NCI-H345 (cell line): ENCODE data around the gene ECSCR.
A peak's percentile ranks its signal among the peaks of the same experiment; 100 is the strongest.
"Not testable (repeated sequence)": the region's sequence is repeated elsewhere in the genome, so short reads cannot be mapped to it uniquely, and the experiment has no call there.

Source experiments
- DNase-seq: peaks from one replicate; lab custom pipeline; 2025; lab: John Stamatoyannopoulos, UW

ECSCR gene

DNA sequence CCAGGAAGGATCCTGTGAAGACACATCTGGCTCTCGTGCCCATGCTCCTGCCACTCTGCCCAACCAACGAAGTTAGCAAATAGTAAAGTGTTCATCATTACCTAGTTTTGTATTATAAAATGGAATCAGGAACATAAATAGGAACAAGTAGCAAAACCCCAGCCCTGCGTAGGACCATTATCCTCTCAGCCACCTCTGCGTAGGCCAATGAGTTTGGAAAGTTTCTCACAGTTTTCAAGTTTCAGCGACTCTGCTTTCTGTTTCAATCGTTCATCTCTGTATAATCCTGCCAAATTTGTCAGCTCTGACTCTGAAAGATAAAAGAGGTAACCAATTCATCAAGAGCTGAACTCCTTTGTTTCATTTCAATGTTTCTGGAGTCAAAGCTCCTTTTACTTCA lies 48.6 kb downstream of the ECSCR start:
- no peak for DNase-seq

DNA sequence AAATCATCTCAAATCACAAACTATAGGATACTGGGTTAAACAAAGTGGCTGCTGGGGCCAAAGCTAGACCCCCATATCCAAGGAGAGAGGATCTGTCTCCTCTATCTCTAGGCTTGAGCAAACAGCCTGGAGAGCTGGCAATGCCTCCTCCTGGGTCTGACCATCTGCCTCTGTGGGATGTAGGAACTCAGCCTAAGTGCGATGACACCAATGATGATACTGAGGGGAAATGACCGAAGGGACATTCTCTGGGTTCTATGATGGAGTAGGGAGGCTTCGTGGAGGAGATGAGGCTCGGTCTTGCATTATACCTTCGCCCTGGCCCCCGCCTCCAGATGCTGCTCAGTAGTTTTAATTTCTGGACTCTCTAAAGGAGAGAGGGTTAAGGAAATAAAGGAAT lies 49.4 kb downstream of the ECSCR start:
- no peak for DNase-seq

DNA sequence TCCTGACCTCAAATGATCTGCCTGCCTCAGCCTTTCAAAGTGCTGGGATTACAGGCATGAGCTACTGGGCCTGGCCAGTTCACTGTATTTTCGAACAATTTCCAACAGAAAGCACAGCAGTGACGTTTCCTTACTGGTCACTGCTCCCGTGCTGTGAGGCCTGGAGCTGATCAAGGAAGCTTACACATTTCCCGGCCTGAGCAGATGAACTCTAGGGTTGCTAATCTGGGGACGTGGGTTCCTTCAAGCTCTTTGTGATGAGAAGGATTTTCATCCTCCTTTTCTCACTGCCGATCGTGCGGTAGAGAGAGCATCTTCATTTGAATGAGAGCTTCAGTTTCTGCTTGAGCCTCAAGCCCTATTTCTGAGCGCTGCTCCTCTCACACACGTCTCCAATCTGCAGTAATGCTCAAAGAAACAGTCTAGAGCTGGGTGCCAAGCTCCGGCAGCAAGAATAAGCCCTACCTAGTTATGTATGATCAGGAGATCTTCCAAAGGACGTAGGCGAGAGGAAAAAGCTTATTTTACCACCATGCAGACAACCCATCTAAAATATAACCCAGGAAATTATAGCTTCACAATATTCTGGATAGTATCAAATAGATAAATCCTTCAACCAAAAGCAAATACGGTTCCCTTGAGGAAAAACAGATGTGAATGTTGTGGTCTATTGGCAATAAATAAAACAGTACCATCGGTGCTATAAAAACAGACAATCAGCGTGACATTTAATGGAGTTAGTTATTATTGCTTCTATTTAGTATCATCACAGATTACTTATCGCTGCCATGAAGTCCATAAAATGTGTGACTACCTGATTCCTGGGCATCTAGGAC lies 51.3 kb downstream of the ECSCR start:
- no peak for DNase-seq

DNA sequence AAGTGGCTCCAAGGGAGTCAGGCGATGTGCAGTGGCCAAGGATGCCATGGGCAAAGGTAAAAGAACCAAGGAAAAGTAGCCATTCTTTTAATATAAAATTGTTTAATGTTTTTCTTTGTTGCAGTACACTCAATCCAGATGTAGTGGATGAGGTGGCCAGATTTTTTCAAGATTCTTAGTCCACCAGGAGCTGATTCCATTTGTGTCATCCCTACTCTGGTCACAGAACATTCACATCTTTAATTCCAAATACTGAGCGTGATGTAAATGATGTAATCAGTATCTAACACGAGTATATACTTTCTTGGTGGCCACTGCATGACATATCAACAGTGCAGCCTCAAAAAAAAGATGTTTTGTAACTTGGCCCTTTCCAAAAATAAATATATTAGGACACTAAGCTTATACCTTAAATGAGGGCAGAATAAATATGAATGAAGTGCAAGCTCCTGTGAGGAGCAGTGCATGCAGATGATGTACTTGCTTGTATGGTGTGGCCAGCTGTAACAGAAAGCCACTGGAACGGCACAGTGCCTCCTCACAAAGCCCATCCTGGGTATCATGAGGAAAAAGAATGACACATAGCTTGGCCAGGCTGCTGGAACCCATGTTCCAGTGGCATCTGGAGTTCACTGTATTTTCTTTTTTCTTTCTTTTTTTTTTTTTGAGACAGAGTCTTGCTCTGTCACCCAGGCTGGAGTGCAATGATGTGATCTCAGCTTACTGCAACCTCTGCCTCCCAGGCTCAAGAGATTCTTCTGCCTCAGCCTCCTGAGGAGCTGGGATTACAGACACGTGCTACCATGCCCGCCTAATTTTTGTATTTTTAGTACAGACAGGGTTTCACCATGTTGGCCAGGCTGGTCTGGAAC lies 52.2 kb downstream of the ECSCR start:
- no peak for DNase-seq

DNA sequence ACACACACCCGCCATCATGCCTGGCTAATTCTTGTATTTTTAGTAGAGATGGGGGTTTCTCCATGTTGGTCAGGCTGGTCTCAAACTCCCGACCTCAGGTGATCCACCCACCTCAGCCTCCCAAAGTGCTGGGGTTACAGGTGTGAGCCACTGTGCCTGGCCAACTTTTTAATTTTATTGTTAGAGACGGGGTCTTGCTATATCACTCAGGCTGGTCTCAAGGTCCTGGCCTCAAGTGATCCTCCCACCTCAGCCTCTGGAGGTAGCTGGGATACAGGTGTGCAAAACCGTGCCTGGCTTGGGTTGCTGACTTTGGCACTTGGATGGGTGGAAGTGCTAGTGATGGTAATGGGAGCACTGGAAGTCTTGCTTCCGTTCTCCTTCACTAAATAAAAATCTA lies 53.4 kb downstream of the ECSCR start:
- not testable (repeated sequence) for DNase-seq

DNA sequence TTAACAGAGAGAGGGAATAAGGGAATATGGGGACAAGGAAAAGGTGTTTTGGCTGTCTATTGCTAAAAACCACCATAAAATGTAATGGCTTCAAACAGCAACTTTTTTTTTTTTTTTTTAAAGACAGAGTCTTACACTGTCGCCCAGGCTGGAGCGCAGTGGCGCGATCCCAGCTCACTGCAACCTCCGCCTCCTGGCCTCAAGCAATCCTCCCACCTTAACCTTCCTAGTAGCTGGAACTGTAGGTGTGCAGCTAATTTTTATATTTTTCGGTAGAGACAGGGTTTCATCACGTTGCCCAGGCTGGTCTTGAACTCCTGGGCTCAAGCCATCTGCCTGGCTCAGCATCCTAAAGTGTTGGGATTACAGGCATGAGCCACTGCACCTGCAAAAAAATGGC lies 54.4 kb downstream of the ECSCR start:
- no peak for DNase-seq

DNA sequence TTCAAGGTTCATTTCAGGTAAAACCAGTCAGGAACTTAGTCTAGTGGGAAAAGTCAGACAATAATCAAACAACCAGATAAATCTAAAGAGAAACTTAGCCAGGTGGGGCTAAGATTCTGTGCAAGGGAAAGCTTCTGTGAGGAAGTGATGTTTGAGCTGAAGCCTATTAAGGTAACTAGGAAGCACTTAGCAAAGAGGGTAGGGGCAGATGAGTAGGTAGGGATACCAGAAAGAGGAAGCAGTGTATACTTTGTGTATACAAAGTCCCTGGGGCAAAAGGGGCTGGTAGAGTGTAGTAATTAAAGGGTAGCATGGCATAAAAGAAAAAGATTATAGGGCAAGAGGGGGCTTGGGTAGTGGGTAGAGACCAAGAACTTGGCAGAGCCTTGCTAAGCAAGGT lies 55.0 kb downstream of the ECSCR start:
- DNase-seq = no peak

DNA sequence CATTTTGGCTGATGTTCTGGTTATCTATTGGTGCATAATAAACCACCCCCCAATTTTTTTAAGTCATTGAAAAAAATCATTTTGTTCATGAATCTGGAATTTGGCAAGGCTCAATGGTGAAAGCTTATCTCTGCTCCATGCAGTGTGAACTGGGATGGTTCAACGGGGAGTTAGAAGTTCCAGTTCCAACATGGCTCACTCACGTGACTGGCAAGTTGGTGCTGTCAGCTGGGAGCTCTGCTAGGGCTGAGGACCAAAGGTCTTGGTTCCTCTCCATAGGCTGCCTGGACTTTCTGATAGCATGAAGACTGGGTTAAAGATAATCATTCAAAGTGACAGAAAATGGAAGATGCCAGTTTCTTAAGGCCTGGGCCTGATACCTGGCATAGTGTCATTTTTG lies 55.6 kb downstream of the ECSCR start:
- DNase-seq = no peak

DNA sequence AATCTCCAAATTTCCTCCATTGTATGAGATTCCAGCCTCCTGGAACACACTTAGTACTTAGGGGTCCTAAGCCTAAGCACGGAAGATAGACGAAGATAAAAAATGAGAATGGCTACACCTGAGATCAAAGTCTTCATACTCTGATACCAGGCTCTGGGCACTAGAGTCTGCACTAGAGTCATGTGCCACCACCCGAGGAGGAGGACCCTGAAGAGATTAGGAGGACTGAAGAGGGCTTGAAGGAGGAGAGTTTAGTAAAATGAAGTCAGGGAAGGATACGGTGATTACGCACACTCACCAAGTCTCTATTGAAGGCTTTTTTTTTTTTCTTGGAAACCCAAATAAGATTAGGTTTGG lies 58.1 kb downstream of the ECSCR start:
- DNase-seq = no peak

DNA sequence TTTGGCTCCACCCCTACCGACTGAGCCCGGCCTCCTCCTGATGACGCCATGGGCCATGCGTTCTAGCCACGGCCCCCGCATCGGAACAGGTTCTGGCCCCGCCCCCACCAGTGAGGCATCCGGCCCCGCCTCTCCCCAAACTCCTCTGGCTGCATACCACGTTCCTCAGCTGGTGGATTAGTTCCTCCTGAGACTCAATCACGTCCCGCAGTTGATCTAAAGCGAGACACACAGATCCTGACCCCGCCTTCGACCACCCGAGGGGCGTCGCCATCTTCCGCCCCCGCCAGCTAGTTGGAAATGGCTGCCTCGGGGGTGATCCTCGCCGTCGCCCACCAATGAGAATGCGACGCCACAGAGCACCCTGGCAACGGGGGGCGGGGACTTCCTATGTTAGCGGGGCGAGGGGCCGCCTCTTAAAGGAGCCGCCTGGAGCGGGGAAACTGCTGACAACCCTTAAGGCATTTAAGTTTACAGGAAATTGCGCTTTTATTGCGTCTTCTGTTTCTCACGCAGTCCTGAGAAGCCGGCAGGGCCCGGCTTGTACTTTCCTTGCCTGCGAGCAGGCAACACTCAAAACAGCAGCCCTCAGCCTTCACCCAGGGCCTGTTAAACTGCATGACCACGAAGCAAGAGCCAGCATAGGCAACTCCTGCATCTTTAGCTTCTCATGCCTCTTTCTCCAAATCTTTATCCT lies 58.6 kb downstream of the ECSCR start, which contains the start of gene SPATA24:
SPATA24 (minus strand) TSS at position 303 of the 697 bp plus-strand sequence; CDS start at position 274, 29 bp downstream.
- peak; percentile 97 for DNase-seq

DNA sequence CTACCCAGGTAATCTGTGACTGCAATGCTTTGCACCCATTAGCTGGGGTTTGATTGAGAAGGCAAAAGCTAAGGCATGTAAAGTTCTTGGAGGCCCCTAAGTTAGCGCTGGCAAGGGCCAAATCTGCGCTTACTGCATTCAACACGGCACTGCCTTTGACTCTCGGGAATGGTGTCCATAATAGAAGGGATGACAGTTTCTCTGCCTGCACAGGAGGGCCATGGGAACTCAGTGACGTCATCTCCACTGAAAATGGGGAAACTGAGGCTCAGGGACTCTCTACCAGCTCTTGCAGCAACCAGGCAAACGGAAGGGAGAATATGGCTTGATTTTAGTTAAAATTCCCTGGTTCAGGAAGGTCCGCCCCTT lies 59.1 kb downstream of the ECSCR start:
- DNase-seq = no peak

DNA sequence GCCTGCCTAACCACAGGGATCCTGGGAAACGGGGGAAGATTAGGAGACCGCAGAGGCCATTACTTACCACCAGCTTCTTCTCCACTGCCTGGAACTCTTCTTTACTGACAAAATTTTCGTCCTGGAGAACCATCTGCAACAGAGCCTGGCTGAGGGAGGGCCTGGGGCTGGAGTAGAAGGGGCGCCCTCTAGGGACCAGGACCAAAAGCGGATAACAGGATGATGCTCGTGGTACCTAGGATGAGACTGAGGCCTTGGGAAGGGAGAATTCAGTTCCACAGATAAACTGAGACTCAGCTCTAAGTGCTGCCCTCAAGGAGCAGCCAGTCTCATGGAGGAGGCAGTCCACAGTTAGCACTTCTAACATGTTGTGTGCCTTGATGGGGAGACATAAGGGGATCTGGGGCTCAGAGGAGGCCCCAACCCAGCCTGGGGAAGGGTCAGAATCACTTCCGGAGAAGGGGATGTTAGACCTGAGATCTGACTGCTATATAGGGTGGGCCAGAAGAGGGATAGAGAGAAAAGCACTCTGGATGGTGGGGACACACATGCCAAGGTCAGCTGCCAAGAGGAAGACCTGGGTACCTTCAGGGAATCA lies 59.9 kb downstream of the ECSCR start:
- DNase-seq = peak; percentile 37

DNA sequence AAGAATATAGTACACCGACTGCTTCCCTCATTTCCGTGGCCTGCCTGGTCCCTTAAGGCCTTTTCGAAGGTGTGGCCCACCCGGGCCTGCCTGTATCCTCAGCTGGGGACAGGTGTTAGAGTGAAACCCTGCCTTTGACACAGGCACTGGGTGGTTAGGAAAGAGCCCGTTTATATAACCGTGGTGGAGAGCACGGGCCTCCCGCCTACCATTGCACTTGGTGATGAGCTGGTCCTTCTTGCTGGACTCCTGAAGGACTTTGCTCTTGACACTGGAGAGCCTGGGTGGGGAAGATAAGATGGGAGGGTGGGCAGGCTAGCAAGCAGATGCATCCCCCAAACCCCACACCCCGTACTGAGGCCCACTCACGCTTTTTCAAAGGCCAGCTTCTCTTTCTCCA lies 61.0 kb downstream of the ECSCR start:
- no peak for DNase-seq

DNA sequence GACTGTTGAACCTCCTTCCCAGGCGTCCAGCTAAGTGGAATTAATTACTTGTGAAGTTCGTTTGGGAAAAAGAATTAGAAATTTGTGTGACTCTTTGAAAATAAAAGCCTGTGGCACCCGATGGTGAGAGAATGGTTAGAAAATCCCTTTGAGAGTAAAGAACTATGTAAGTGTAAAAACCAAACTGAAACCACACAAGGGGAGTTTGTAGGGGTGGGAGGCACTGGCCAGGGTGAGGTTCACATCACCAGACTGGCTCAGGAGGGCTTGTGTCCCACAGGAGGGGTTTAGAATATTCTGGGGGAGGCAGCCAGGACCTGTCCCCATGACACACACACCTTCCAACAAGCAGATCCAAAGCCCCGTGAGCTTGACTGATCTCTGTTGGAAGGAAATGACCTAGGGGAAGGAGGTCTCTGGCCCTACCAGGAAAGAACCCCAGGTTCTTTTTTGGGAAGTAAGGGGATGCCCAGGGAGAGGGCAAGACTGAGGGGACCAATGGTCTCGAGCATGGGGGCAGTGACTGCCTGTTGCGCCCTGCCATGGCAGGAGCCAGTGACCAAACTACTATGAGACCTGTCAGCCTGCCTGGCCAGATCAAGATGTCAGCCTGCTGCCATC lies 62.9 kb downstream of the ECSCR start:
- no peak for DNase-seq
